SH-SY5Y (cell line): ENCODE results near the gene SLX4.

Experiments used
- GATA2 ChIP-seq: IDR thresholded peaks from 2 replicates; pipeline ENCODE4 v1.6.1; 2011; ENCODE audit warnings: mild to moderate bottlenecking, low read depth, low read length
- GATA3 ChIP-seq: IDR thresholded peaks from 2 replicates; pipeline ENCODE4 v1.6.1; 2011; ENCODE audit warnings: low read depth, mild to moderate bottlenecking, low read length, moderate library complexity

DNA sequence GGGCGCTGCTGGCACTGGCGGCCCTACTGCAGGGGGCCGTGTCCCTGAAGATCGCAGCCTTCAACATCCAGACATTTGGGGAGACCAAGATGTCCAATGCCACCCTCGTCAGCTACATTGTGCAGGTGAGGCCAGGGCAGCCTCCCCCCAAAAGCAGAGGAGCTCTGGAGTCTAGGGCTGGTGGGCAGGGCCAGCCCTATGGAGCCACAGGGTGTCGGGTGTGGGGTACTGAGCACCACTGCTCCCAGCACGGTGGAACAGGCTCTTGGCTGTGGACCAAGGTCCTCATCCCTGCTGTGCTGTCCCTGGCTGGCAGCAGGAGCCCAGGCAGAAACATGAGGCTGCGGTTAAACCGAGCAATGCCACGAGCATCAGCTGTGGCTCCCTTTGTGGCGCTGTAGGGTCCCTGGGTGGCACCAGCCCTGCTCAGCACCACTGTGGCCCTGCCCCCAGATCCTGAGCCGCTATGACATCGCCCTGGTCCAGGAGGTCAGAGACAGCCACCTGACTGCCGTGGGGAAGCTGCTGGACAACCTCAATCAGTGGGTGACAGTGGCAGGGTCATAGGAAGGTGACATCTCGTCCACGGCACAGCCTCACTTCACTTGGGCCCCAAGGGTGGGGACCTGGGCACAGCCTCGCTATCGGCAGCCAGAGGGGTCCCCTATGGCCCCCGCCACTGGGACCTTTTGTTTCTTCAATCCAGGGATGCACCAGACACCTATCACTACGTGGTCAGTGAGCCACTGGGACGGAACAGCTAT lies 44.2 kb upstream of the SLX4 start:
- TF ChIP-seq GATA3 (no peak), GATA2 (no peak)
